B cell (primary cell): ENCODE data around the gene PARVG. TPM values are rescaled to one million over a fixed set of nuclear protein-coding genes. Genes with fewer than 3 reads are reported as not detected.

Experiments
- ATAC-seq: fragments of 200-7000 bp; cut with Tn5 transposase; one replicate; pipeline ENCODE4 v1.10.0; 2021; ENCODE audit warnings: low read depth, mild to moderate bottlenecking, moderate number of reproducible peaks, moderate library complexity
- CTCF ChIA-PET: fragments of 350-600 bp; sonication (Branson Sonifier 250); formaldehyde crosslinking; loops from one replicate; lab custom pipeline; 2021; ENCODE audit warnings: antibody characterized with exemption, inconsistent platforms; lab: Charles Lee
- POLR2A ChIA-PET: fragments of 350-600 bp; sonication (Branson Sonifier 250); formaldehyde crosslinking; loops from one replicate; lab custom pipeline; 2021; ENCODE audit warnings: antibody characterized with exemption; lab: Charles Lee
- DNase-seq: peaks from one replicate; pipeline ENCODE4 v3.0.0; 2013
- H2AFZ ChIP-seq: 2 replicates; pipeline ENCODE4 v1.6.1; 2012; ENCODE audit warnings: mild to moderate bottlenecking, low read depth, low read length; ENCODE audit not compliant: insufficient read depth, poor library complexity, severe bottlenecking
- H3K27ac ChIP-seq, 2 donors: 1 replicate in 1 of 2; 2 replicates in 1 of 2; pipeline ENCODE4 v1.5.1; 2012 to 2013; ENCODE audit warnings: low read length in 2 of 2, mild to moderate bottlenecking in 2 of 2, moderate library complexity in 1 of 2
- H3K27me3 ChIP-seq, 4 experiments: fragments of 200-600 bp in 1 of 4; sonication (generic) in 1 of 4; replicated peaks in 1 of 4; 1 replicate in 2 of 4; 2 replicates in 2 of 4; pipeline versions ENCODE4 v1.6.1 to v1.7.0; 2013 to 2016; ENCODE audit warnings: low read length in 3 of 4, mild to moderate bottlenecking in 2 of 4, mixed read lengths in 1 of 4, moderate library complexity in 1 of 4; ENCODE audit not compliant: insufficient read depth in 4 of 4, control insufficient read depth in 3 of 4; ENCODE audit errors: control extremely low read depth in 1 of 4
- H3K36me3 ChIP-seq, 2 experiments: replicated peaks in 1 of 2; 1 replicate in 1 of 2; 2 replicates in 1 of 2; pipeline versions ENCODE4 v1.6.1 to v1.7.1; 2013; ENCODE audit warnings: low read length in 1 of 2; ENCODE audit not compliant: insufficient read depth in 2 of 2, control insufficient read depth in 1 of 2; ENCODE audit errors: control extremely low read depth in 1 of 2, extremely low read depth in 1 of 2
- H3K4me1 ChIP-seq, 2 donors: fragments of 200-600 bp in 1 of 2; sonication (generic) in 1 of 2; 1 replicate in 1 of 2; 2 replicates in 1 of 2; pipeline versions ENCODE4 v1.5.1 to v1.6.1; 2013 to 2017; ENCODE audit warnings: low read length in 2 of 2; ENCODE audit not compliant: control insufficient read depth in 2 of 2, insufficient read depth in 2 of 2
- H3K4me2 ChIP-seq: replicated peaks from 2 replicates; pipeline ENCODE3; 2012; ENCODE audit warnings: mild to moderate bottlenecking, low read depth, low read length; ENCODE audit not compliant: poor library complexity, severe bottlenecking
- H3K4me3 ChIP-seq, 5 experiments: fragments of 200-600 bp in 1 of 5; sonication (generic) in 1 of 5; 1 replicate in 3 of 5; 2 replicates in 2 of 5; pipeline versions ENCODE4 v1.5.1 to v1.7.0; 2011 to 2016; ENCODE audit warnings: low read length in 4 of 5, mild to moderate bottlenecking in 4 of 5, low read depth in 2 of 5, control low read depth in 1 of 5, moderate library complexity in 1 of 5; ENCODE audit not compliant: insufficient read depth in 1 of 5; ENCODE audit errors: control extremely low read depth in 1 of 5, extremely low read depth in 1 of 5
- H3K79me2 ChIP-seq: fragments of 200-600 bp; sonication (generic); one replicate; pipeline ENCODE4 v1.6.0; 2016; ENCODE audit warnings: low read length; ENCODE audit not compliant: control insufficient read depth, insufficient read depth
- H3K9ac ChIP-seq: fragments of 200-600 bp; sonication (generic); 2 replicates; pipeline ENCODE4 v1.6.1; 2017; ENCODE audit warnings: mild to moderate bottlenecking, low read length, moderate library complexity
- H3K9me3 ChIP-seq, 3 donors: one replicate each; pipeline versions ENCODE4 v1.6.1 to v1.7.1; 2013; ENCODE audit warnings: low read length in 2 of 3; ENCODE audit not compliant: control insufficient read depth in 2 of 3, insufficient read depth in 1 of 3; ENCODE audit errors: control extremely low read depth in 1 of 3
- H4K20me1 ChIP-seq: 2 replicates; pipeline ENCODE4 v1.6.0; 2012; ENCODE audit warnings: mild to moderate bottlenecking, low read length; ENCODE audit not compliant: insufficient read depth, control insufficient read depth, poor library complexity, severe bottlenecking
- H3K27ac Mint-ChIP-seq: one replicate; pipeline ENCODE4 v1.8.0; 2021; ENCODE audit warnings: mixed read lengths
- H3K27me3 Mint-ChIP-seq: one replicate; pipeline ENCODE4 v1.8.0; 2021; ENCODE audit warnings: mixed read lengths
- H3K4me1 Mint-ChIP-seq: one replicate; pipeline ENCODE4 v1.8.0; 2021; ENCODE audit warnings: mixed read lengths
- H3K4me3 Mint-ChIP-seq: one replicate; pipeline ENCODE4 v1.8.0; 2021; ENCODE audit warnings: mixed read lengths
- H3K9me3 Mint-ChIP-seq: one replicate; pipeline ENCODE4 v1.8.0; 2022; ENCODE audit warnings: mixed read lengths; ENCODE audit not compliant: insufficient read depth
- EZH2 ChIP-seq: IDR thresholded peaks from 2 replicates; pipeline ENCODE4 v1.6.1; 2012; ENCODE audit warnings: borderline replicate concordance, low read depth, mild to moderate bottlenecking, moderate library complexity, low read length; ENCODE audit not compliant: insufficient read depth, poor library complexity, severe bottlenecking
- WGBS: methylation state at CpG from one replicate; pipeline ENCODE4 v1.1.5; 2013; ENCODE audit warnings: missing lambda C conversion rate; ENCODE audit not compliant: insufficient coverage; 5-methylcytosine and 5-hydroxymethylcytosine counted together
- intact Hi-C: fragments of 100-400 bp; cut with micrococcal nuclease; formaldehyde crosslinking; loops from one replicate; pipeline ENCODE4 v1.10.0; 2022
- polyA plus RNA-seq: library from polyadenylated mRNA; depleted of rRNA; stranded (reverse); fragments of >200 nt; gene quantifications from 2 replicates; pipeline ENCODE4 v1.2.3, GENCODE V29; 2012
- total RNA-seq, 2 donors: library from RNA; stranded (reverse); fragments of 120-200 nt in 1 of 2; gene quantifications; 1 replicate in 1 of 2; 2 replicates in 1 of 2; pipeline versions ENCODE4 v1.2.3 to v1.2.4, GENCODE V29; 2013 to 2022
- TF ChIP-seq, protein P1 (sequence below): fragments of 200-600 bp; IDR thresholded peaks from one replicate; pipeline ENCODE4 v1.8.0; 2022; ENCODE audit warnings: antibody characterized with exemption, mild to moderate bottlenecking

Gene PARVG
- total and polyA plus RNA-seq, 2 donors (not counting 1 experiment from before 2014, with no cell fraction given), result 247 to 698 TPM

- 100% methylated on average over 2 of the region's 2 CpGs for WGBS
- Histone ChIP-seq H3K4me2 (no peak overlapping the region), H3K4me1 (peaks cover 24 to 42% of the 10 kb centered on the region in 2 donors), H3K79me2 (peaks cover 36% of the 10 kb centered on the region), H3K4me3 (no peak overlapping the region), H3K27me3 (no peaks in the 10 kb centered on the region), H3K36me3 (peaks cover 0 to 63% of the 10 kb centered on the region in 2 experiments), H2AFZ (no peak overlapping the region), H3K27ac (no peak overlapping the region), H3K9ac (no peak overlapping the region), H3K9me3 (peaks cover 0 to 6% (median 0%) of the 10 kb centered on the region in 3 donors), H4K20me1 (peaks cover 90% of the 10 kb centered on the region)
- no peak overlapping the region for H3K27ac Mint-ChIP-seq
- peaks cover 54% of the 10 kb centered on the region for H3K4me1 Mint-ChIP-seq
- ATAC-seq (no peak), DNase-seq (no peak)
- intact Hi-C loops, result no loop called here
- TF ChIP-seq, protein P1, sequence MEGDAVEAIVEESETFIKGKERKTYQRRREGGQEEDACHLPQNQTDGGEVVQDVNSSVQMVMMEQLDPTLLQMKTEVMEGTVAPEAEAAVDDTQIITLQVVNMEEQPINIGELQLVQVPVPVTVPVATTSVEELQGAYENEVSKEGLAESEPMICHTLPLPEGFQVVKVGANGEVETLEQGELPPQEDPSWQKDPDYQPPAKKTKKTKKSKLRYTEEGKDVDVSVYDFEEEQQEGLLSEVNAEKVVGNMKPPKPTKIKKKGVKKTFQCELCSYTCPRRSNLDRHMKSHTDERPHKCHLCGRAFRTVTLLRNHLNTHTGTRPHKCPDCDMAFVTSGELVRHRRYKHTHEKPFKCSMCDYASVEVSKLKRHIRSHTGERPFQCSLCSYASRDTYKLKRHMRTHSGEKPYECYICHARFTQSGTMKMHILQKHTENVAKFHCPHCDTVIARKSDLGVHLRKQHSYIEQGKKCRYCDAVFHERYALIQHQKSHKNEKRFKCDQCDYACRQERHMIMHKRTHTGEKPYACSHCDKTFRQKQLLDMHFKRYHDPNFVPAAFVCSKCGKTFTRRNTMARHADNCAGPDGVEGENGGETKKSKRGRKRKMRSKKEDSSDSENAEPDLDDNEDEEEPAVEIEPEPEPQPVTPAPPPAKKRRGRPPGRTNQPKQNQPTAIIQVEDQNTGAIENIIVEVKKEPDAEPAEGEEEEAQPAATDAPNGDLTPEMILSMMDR, result no peak
- no peak for TF ChIP-seq EZH2
- no peaks in the 10 kb centered on the region for H3K27me3 Mint-ChIP-seq
- ChIA-PET POLR2A (no interaction called here), CTCF (interaction anchor here (1.9 kb wide), 1 partner anchor 202 kb away, joined by 7 read pairs; no protein-coding TSS in a partner anchor)
- H3K9me3 Mint-ChIP-seq, result no peaks in the 10 kb centered on the region
- H3K4me3 Mint-ChIP-seq, result no peak overlapping the region
Observed at GRCh38 chr22:44194569-44194968, 13.8 kb downstream of the PARVG start.

GRCh38 chr22:44195189-44195871, 14.6 kb downstream of the PARVG start:
- POLR2A ChIA-PET, result no interaction called here
- no peaks in the 10 kb centered on the region for H3K27me3 Mint-ChIP-seq
- no peak overlapping the region for H3K4me3 ChIP-seq

More at GRCh38 chr22:44195189-44195871, 14.6 kb downstream of the PARVG start:
- Histone ChIP-seq H3K79me2 (peaks cover 39% of the 10 kb centered on the region), H3K36me3 (peaks cover 0 to 70% of the 10 kb centered on the region in 2 experiments), H3K27me3 (no peaks in the 10 kb centered on the region), H2AFZ (no peak overlapping the region), H3K4me2 (no peak overlapping the region), H3K9ac (no peak overlapping the region), H3K9me3 (peaks cover 0 to 6% (median 0%) of the 10 kb centered on the region in 3 donors), H4K20me1 (peaks cover 93% of the 10 kb centered on the region), H3K4me1 (peaks cover 23 to 34% of the 10 kb centered on the region in 2 donors), H3K27ac (no peak overlapping the region)
- no peak for TF ChIP-seq EZH2
- TF ChIP-seq, protein P1, result no peak
- H3K9me3 Mint-ChIP-seq, result no peaks in the 10 kb centered on the region
- no peak overlapping the region for H3K27ac Mint-ChIP-seq
- intact Hi-C loops, result no loop called here
- H3K4me1 Mint-ChIP-seq, result peaks cover 46% of the 10 kb centered on the region
- DNase-seq (no peak), ATAC-seq (no peak)
- CTCF ChIA-PET, result interaction anchor here (1.2 to 1.9 kb wide), 2 partner anchors 12 to 202 kb away, joined by 3 to 7 read pairs; no protein-coding TSS in a partner anchor
- no peak overlapping the region for H3K4me3 Mint-ChIP-seq
- 63% methylated on average over 3 of the region's 5 CpGs for WGBS
